Panc1 (cell line): ENCODE data around the gene SLC16A3. TPM values are rescaled to one million over a fixed set of nuclear protein-coding genes. Genes with fewer than 3 reads are reported as not detected.

Experiments used
- ATAC-seq: fragments of 200-7000 bp; cut with Tn5 transposase; 2 replicates; pipeline ENCODE4 v1.9.1; 2020; ENCODE audit warnings: mild to moderate bottlenecking, moderate library complexity
- BruUV-seq: library from RNA; stranded (reverse); fragments of 400-500 nt; replicated peaks from 2 replicates; lab custom pipeline; 2021; lab: Mats Ljungman, UMichigan
- CTCF ChIA-PET: fragments of 300-600 bp; sonication (Branson Sonifier 250); formaldehyde crosslinking; loops from one replicate; lab custom pipeline; 2022; ENCODE audit warnings: antibody characterized with exemption; lab: Charles Lee
- POLR2A ChIA-PET: fragments of 300-600 bp; sonication (Branson Sonifier 250); formaldehyde crosslinking; loops from one replicate; lab custom pipeline; 2022; ENCODE audit warnings: antibody characterized with exemption; lab: Charles Lee
- DNase-seq: peaks from one replicate; pipeline ENCODE4 v3.0.0-alpha.2; 2010; ENCODE audit warnings: low read depth, low spot score
- H3K27ac ChIP-seq: 2 replicates; pipeline ENCODE4 v1.5.1; 2011; ENCODE audit warnings: mild to moderate bottlenecking, low read length, inconsistent platforms
- H3K27me3 ChIP-seq: fragments of 200-500 bp; sonication (Bioruptor generic); 2 replicates; pipeline ENCODE4 v1.6.0; 2014; ENCODE audit warnings: low read length, inconsistent platforms; ENCODE audit not compliant: control insufficient read depth, insufficient read depth
- H3K36me3 ChIP-seq: fragments of 200-500 bp; sonication (Bioruptor generic); 2 replicates; pipeline ENCODE4 v1.5.1; 2014; ENCODE audit warnings: inconsistent platforms, mild to moderate bottlenecking, low read length, moderate library complexity; ENCODE audit not compliant: control insufficient read depth, insufficient read depth
- H3K4me1 ChIP-seq: 2 replicates; pipeline ENCODE4 v1.5.1; 2011; ENCODE audit warnings: inconsistent platforms, mild to moderate bottlenecking, low read length, moderate library complexity; ENCODE audit not compliant: control insufficient read depth, insufficient read depth
- H3K4me3 ChIP-seq, 2 experiments: 2 replicates each; pipeline ENCODE4 v1.5.1; 2011 to 2012; ENCODE audit warnings: low read depth in 2 of 2, low read length in 2 of 2, mild to moderate bottlenecking in 2 of 2, inconsistent platforms in 1 of 2, moderate library complexity in 1 of 2
- H3K9me3 ChIP-seq: fragments of 200-500 bp; sonication (Bioruptor generic); 2 replicates; pipeline ENCODE4 v1.5.1; 2014; ENCODE audit warnings: low read depth, mild to moderate bottlenecking, inconsistent platforms, low read length, moderate library complexity; ENCODE audit not compliant: control insufficient read depth, insufficient read depth
- POLR2AphosphoS5 ChIP-seq: IDR thresholded peaks from 2 replicates; pipeline ENCODE4 v1.6.1; 2012; ENCODE audit warnings: mild to moderate bottlenecking, low read depth, low read length, moderate library complexity
- SIN3A ChIP-seq: IDR thresholded peaks from 2 replicates; pipeline ENCODE4 v1.6.1; 2012; ENCODE audit warnings: low read depth, mild to moderate bottlenecking, low read length, moderate library complexity, borderline replicate concordance; ENCODE audit not compliant: insufficient read depth
- TCF7L2 ChIP-seq: IDR thresholded peaks from 2 replicates; pipeline ENCODE4 v1.6.1; 2011; ENCODE audit warnings: mild to moderate bottlenecking, low read depth, low read length, inconsistent platforms
- in situ Hi-C: cut with HindIII; loops from 2 replicates; pipeline ENCODE4 v1.10.0; 2016; ENCODE audit warnings: low sequenced_read_pairs, low pct_unique_long_range_greater_than_20kb
- intact Hi-C: fragments of 100-400 bp; cut with micrococcal nuclease; formaldehyde crosslinking; loops from one replicate; pipeline ENCODE4 v1.10.0; 2022; ENCODE audit not compliant: unreplicated experiment
- total RNA-seq: library from RNA; stranded (reverse); gene quantifications from one replicate; pipeline ENCODE4 v1.2.1, GENCODE V29; 2021; ENCODE audit not compliant: unreplicated experiment
- TF ChIP-seq, protein P1 (sequence below), 2 experiments: IDR thresholded peaks; 2 replicates each; pipeline ENCODE4 v1.6.1; 2011 to 2012; ENCODE audit warnings: low read depth in 2 of 2, control low read depth in 1 of 2, low read length in 1 of 2, mild to moderate bottlenecking in 1 of 2, moderate library complexity in 1 of 2; ENCODE audit not compliant: insufficient read depth in 1 of 2
- TF ChIP-seq, protein P2 (sequence below): fragments of 450-650 bp; IDR thresholded peaks from 2 replicates; pipeline ENCODE4 v1.5.1; 2017; ENCODE audit warnings: mild to moderate bottlenecking

SLC16A3 gene
- total RNA-seq, 1 experiment from 2014 or later, result 581 TPM

DNA sequence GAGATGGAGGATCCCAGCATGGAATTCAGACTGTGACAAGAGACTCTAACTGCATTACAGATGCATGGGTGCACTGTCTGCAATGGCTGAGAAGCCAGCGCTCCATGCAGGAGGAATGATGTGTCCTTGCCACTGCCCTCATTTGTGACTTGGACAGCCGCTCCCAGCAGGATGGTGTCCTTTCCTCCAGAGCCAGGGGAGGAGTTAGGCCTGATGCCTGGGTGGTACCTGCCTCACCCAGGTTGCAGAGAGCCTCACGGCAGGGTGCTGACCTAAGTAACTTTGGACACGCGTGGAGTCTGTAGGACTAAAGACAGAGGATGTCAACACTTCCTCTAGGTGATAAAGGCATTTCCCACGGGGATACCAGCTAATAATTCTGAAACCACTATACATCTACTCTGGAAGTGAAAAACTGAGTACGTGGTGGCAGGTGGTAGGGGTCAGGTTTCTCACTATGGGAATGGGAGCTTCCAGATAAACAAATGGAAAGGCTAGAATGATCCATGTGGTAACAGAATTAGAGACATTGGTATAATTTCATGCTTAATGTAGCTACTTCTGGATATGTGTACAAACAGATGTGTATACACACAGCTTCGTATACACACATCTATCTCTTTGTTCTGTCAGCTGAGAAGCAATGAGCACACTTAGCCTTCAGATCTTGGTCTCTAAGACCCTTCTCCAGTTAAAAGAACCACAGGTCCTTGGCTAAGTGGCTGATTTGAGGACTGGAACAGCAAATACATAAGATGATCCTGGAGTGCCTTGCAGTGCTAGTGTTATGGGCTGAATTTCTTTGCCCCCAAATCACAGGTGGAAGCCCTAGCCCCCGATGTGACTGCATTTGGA is 58.4 kb downstream of the SLC16A3 start:
- no TSS peak for BruUV-seq
- H3K36me3 ChIP-seq, result no peaks in the 10 kb centered on the region; the same call in 1 of the 2 replicates
- H3K27ac ChIP-seq, result no peak overlapping the region
- H3K4me1 ChIP-seq, result peaks cover 35% of the 10 kb centered on the region
- ATAC-seq (no peak), DNase-seq (no peak)
- TF ChIP-seq SIN3A, result no peak
- TF ChIP-seq POLR2AphosphoS5, result no peak
- TF ChIP-seq, protein P1, sequence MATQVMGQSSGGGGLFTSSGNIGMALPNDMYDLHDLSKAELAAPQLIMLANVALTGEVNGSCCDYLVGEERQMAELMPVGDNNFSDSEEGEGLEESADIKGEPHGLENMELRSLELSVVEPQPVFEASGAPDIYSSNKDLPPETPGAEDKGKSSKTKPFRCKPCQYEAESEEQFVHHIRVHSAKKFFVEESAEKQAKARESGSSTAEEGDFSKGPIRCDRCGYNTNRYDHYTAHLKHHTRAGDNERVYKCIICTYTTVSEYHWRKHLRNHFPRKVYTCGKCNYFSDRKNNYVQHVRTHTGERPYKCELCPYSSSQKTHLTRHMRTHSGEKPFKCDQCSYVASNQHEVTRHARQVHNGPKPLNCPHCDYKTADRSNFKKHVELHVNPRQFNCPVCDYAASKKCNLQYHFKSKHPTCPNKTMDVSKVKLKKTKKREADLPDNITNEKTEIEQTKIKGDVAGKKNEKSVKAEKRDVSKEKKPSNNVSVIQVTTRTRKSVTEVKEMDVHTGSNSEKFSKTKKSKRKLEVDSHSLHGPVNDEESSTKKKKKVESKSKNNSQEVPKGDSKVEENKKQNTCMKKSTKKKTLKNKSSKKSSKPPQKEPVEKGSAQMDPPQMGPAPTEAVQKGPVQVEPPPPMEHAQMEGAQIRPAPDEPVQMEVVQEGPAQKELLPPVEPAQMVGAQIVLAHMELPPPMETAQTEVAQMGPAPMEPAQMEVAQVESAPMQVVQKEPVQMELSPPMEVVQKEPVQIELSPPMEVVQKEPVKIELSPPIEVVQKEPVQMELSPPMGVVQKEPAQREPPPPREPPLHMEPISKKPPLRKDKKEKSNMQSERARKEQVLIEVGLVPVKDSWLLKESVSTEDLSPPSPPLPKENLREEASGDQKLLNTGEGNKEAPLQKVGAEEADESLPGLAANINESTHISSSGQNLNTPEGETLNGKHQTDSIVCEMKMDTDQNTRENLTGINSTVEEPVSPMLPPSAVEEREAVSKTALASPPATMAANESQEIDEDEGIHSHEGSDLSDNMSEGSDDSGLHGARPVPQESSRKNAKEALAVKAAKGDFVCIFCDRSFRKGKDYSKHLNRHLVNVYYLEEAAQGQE (IDR thresholded peaks at IDR 0.05; ENCODE audit: insufficient read depth in 1 of 2, low read depth in 2 of 2, low read length in 1 of 2), result no peak
- no peak for TF ChIP-seq TCF7L2
- TF ChIP-seq, protein P2, sequence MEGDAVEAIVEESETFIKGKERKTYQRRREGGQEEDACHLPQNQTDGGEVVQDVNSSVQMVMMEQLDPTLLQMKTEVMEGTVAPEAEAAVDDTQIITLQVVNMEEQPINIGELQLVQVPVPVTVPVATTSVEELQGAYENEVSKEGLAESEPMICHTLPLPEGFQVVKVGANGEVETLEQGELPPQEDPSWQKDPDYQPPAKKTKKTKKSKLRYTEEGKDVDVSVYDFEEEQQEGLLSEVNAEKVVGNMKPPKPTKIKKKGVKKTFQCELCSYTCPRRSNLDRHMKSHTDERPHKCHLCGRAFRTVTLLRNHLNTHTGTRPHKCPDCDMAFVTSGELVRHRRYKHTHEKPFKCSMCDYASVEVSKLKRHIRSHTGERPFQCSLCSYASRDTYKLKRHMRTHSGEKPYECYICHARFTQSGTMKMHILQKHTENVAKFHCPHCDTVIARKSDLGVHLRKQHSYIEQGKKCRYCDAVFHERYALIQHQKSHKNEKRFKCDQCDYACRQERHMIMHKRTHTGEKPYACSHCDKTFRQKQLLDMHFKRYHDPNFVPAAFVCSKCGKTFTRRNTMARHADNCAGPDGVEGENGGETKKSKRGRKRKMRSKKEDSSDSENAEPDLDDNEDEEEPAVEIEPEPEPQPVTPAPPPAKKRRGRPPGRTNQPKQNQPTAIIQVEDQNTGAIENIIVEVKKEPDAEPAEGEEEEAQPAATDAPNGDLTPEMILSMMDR, result no peak
- no peak overlapping the region for H3K4me3 ChIP-seq
- ChIA-PET POLR2A (no interaction called here), CTCF (no interaction called here)
- no peaks in the 10 kb centered on the region for H3K9me3 ChIP-seq
- intact Hi-C loops (no loop called here), in situ Hi-C loops (no loop called here)
- H3K27me3 ChIP-seq, result no peaks in the 10 kb centered on the region

DNA sequence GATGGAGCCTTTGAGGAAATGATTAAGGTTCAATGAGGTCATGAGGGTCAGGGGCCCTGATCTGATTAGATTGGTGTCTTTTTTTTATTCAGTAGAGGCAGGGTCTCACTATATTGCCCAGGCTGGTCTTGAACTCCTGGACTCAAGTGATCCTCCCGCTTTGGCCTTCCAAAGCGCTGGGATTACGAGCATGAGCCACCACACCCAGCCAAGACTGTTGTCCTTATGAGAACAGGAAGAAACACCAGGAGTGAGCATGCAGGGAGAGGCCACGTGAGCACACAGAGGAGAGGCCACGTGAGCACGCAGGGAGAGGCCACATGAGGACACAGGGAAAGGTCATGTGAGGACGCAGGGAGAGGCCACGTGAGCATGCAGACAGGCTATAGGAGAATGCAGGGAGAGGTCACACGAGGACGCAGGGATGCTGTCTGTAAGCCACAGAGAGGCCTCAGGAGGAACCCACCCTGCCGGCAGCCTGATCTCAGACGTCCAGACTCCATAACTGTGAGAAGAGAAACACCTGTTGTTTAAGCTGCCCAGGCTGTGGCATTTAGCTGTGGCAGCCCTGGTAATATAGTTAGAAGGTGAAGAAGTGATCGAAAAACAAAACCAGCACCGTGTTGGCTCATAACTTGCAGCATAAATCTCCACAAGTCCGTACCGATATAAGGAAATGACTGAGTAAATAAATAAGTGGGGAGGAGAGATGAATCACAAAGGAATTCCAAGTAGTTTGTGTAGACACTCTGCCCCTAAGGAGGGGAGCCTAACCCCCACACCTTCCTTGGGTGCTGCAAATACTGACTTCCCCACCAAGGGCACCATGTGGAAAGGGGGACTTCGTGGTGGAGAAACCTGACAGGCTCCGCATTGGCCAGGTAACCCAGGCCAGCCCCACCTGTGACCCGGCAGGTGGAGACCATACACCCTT is 59.3 kb downstream of the SLC16A3 start:
- ChIA-PET POLR2A (no interaction called here), CTCF (no interaction called here)
- H3K9me3 ChIP-seq, result no peaks in the 10 kb centered on the region
- H3K4me3 ChIP-seq, result no peak overlapping the region
- H3K27ac ChIP-seq, result peak overlapping the region; percentile 20; the same call in 1 of the 2 replicates
- H3K27me3 ChIP-seq, result no peaks in the 10 kb centered on the region
- BruUV-seq, result no TSS peak
- in situ Hi-C loops, result no loop called here
- intact Hi-C loops, result no loop called here
- ATAC-seq, result 0 out of 2 replicates have a peak, but pooled peaks have one; percentile 8
- H3K36me3 ChIP-seq, result no peaks in the 10 kb centered on the region; the same call in 1 of the 2 replicates
- peaks cover 30% of the 10 kb centered on the region for H3K4me1 ChIP-seq
- peak; percentile 88 for DNase-seq
- no peak for TF ChIP-seq TCF7L2
- TF ChIP-seq POLR2AphosphoS5, result no peak
- no peak for TF ChIP-seq SIN3A
- TF ChIP-seq, protein P2, result no peak
- TF ChIP-seq, protein P1 (IDR thresholded peaks at IDR 0.05; ENCODE audit: insufficient read depth in 1 of 2, low read depth in 2 of 2, low read length in 1 of 2), result no peak
